GM12878 (cell line): ENCODE data around the gene KCNK1. TPM values are rescaled to one million over a fixed set of nuclear protein-coding genes. Genes with fewer than 3 reads are reported as not detected.
A peak's percentile ranks its signal among the peaks of the same experiment; 100 is the strongest.

Experiments
- ASH2L ChIP-seq: fragments of 300-600, 200-600 bp; sonication (generic); IDR thresholded peaks from 2 replicates; pipeline ENCODE4 v1.6.1; 2017; ENCODE audit warnings: low read depth, mild to moderate bottlenecking, borderline replicate concordance
- BCLAF1 ChIP-seq: fragments of 450-650 bp; IDR thresholded peaks from 2 replicates; pipeline ENCODE4 v1.6.1; 2017; ENCODE audit warnings: antibody characterized with exemption, mild to moderate bottlenecking, moderate library complexity
- CBFB ChIP-seq: IDR thresholded peaks from 2 replicates; pipeline ENCODE4 v1.6.1; 2016; ENCODE audit warnings: antibody characterized with exemption, low read depth
- FOXM1 ChIP-seq: IDR thresholded peaks from 2 replicates; pipeline ENCODE4 v1.6.1; 2012; ENCODE audit warnings: low read depth, mild to moderate bottlenecking, inconsistent platforms, low read length, moderate library complexity
- IRF5 ChIP-seq: fragments of 450-650 bp; IDR thresholded peaks from 2 replicates; pipeline ENCODE4 v1.6.1; 2017; ENCODE audit warnings: borderline replicate concordance
- KAT2A ChIP-seq: conservative IDR thresholded peaks from 2 replicates; pipeline ENCODE4 v1.6.1; 2011; ENCODE audit warnings: low read depth, low read length; ENCODE audit not compliant: control insufficient read depth
- MYB ChIP-seq: fragments of 150-350 bp; IDR thresholded peaks from 2 replicates; pipeline ENCODE4 v1.6.1; 2014; ENCODE audit warnings: mild to moderate bottlenecking, low read depth, low read length, borderline replicate concordance
- MYC ChIP-seq: IDR thresholded peaks from 2 replicates; pipeline ENCODE4 v1.6.1; 2011; ENCODE audit warnings: mild to moderate bottlenecking, low read length, moderate library complexity, inconsistent platforms; ENCODE audit not compliant: insufficient read depth, insufficient replicate concordance, insufficient read length, severe bottlenecking
- NR2F1 ChIP-seq: fragments of 450-650 bp; conservative IDR thresholded peaks from 2 replicates; pipeline ENCODE4 v1.6.1; 2017; ENCODE audit warnings: mild to moderate bottlenecking
- PKNOX1 ChIP-seq: fragments of 450-650 bp; IDR thresholded peaks from 2 replicates; pipeline ENCODE4 v1.6.1; 2016; ENCODE audit warnings: mild to moderate bottlenecking
- POU2F2 ChIP-seq: IDR thresholded peaks from 3 replicates; pipeline ENCODE4 v1.6.1; 2011; ENCODE audit warnings: low read depth, mild to moderate bottlenecking, low read length, borderline replicate concordance
- RUNX3 ChIP-seq: IDR thresholded peaks from 2 replicates; pipeline ENCODE4 v1.6.1; 2012; ENCODE audit warnings: low read length, inconsistent platforms
- SIX5 ChIP-seq: IDR thresholded peaks from 2 replicates; pipeline ENCODE4 v1.6.1; 2011; ENCODE audit warnings: mild to moderate bottlenecking, low read depth, low read length, moderate library complexity; ENCODE audit not compliant: severe bottlenecking
- SMAD5 ChIP-seq: IDR thresholded peaks from 2 replicates; pipeline ENCODE4 v1.6.1; 2016; ENCODE audit warnings: antibody characterized with exemption, low read depth
- SMARCA5 ChIP-seq: fragments of 450-650 bp; IDR thresholded peaks from 2 replicates; pipeline ENCODE4 v1.6.1; 2017; ENCODE audit warnings: mild to moderate bottlenecking
- SUPT20H ChIP-seq: IDR thresholded peaks from 2 replicates; pipeline ENCODE4 v1.6.1; 2011; ENCODE audit warnings: low read depth, mild to moderate bottlenecking, low read length, moderate library complexity, borderline replicate concordance; ENCODE audit not compliant: control insufficient read depth
- TCF3 ChIP-seq: IDR thresholded peaks from 2 replicates; pipeline ENCODE4 v1.6.1; 2012; ENCODE audit warnings: low read depth, mild to moderate bottlenecking, low read length, borderline replicate concordance; ENCODE audit not compliant: insufficient read depth
- ZNF384 ChIP-seq: IDR thresholded peaks from 2 replicates; pipeline ENCODE4 v1.6.1; 2012; ENCODE audit warnings: low read depth, mild to moderate bottlenecking, low read length, improper control_type of control experiment, borderline replicate concordance
- ZNF622 ChIP-seq: fragments of 450-650 bp; IDR thresholded peaks from 2 replicates; pipeline ENCODE4 v1.6.1; 2017; ENCODE audit warnings: mild to moderate bottlenecking, inconsistent platforms
- ZSCAN29 ChIP-seq: fragments of 450-650 bp; IDR thresholded peaks from 2 replicates; pipeline ENCODE4 v1.6.1; 2017; ENCODE audit warnings: mild to moderate bottlenecking, moderate library complexity
- polyA plus RNA-seq, 11 experiments: library from polyadenylated mRNA; depleted of rRNA in 4 of 11; unstranded in 6 of 11; stranded (reverse) in 5 of 11; fragments of >200 nt; fragmentation: Nextera tagmentation in 4 of 11; fragmentation: Illumina TruSeq in 1 of 11; extraction: Ambion mirVana in 4 of 11; extraction: Trizol in 1 of 11; gene quantifications; 1 replicate in 1 of 11; 2 replicates in 10 of 11; pipeline versions ENCODE4 v1.2.1 to v1.2.3, GENCODE V29; 2011 to 2016; ENCODE audit warnings: inconsistent platforms in 2 of 11, missing spikeins in 2 of 11, low read depth in 1 of 11
- total RNA-seq, 4 experiments: library from RNA; depleted of rRNA in 3 of 4; stranded (reverse); fragments of >200 nt in 3 of 4; fragmentation: Illumina TruSeq in 1 of 4; extraction: Trizol in 1 of 4; gene quantifications; 2 replicates each; pipeline versions ENCODE4 v1.2.1 to v1.2.3, GENCODE V29; 2013 to 2021
- TF ChIP-seq, protein P1 (sequence below): fragments of 450-650 bp; IDR thresholded peaks from 2 replicates; pipeline ENCODE4 v1.6.1; 2017; ENCODE audit warnings: mild to moderate bottlenecking, moderate library complexity

The KCNK1 gene
- total and polyA plus RNA-seq, 10 of the 15 experiments (the other 5 are each of a cell fraction or from before 2014, with no cell fraction given) = 9.4 to 27.6 (median 15.1) TPM

GRCh38 chr1:233620065-233620464 is 6.2 kb downstream of the KCNK1 start (continued):
- TF ChIP-seq POU2F2 (0 out of 3 replicates have a peak, but pooled peaks have one; percentile 41), TCF3 (0 out of 2 replicates have a peak, but pooled peaks have one; percentile 52), SMAD5 (no peak), PKNOX1 (peak; percentile 35; the same call in 1 of the 2 replicates), ZNF622 (no peak), FOXM1 (peak; percentile 37; the same call in 1 of the 2 replicates), ZNF384 (peak; percentile 29; the same call in 1 of the 2 replicates), SUPT20H (no peak), SIX5 (no peak), MYB (no peak), CBFB (0 out of 2 replicates have a peak, but pooled peaks have one; percentile 23), ZSCAN29 (no peak), IRF5 (no peak), MYC (no peak), SMARCA5 (no peak), NR2F1 (no peak), BCLAF1 (no peak), ASH2L (no peak), RUNX3 (peak; percentile 90), KAT2A (no peak)
- TF ChIP-seq, protein P1, sequence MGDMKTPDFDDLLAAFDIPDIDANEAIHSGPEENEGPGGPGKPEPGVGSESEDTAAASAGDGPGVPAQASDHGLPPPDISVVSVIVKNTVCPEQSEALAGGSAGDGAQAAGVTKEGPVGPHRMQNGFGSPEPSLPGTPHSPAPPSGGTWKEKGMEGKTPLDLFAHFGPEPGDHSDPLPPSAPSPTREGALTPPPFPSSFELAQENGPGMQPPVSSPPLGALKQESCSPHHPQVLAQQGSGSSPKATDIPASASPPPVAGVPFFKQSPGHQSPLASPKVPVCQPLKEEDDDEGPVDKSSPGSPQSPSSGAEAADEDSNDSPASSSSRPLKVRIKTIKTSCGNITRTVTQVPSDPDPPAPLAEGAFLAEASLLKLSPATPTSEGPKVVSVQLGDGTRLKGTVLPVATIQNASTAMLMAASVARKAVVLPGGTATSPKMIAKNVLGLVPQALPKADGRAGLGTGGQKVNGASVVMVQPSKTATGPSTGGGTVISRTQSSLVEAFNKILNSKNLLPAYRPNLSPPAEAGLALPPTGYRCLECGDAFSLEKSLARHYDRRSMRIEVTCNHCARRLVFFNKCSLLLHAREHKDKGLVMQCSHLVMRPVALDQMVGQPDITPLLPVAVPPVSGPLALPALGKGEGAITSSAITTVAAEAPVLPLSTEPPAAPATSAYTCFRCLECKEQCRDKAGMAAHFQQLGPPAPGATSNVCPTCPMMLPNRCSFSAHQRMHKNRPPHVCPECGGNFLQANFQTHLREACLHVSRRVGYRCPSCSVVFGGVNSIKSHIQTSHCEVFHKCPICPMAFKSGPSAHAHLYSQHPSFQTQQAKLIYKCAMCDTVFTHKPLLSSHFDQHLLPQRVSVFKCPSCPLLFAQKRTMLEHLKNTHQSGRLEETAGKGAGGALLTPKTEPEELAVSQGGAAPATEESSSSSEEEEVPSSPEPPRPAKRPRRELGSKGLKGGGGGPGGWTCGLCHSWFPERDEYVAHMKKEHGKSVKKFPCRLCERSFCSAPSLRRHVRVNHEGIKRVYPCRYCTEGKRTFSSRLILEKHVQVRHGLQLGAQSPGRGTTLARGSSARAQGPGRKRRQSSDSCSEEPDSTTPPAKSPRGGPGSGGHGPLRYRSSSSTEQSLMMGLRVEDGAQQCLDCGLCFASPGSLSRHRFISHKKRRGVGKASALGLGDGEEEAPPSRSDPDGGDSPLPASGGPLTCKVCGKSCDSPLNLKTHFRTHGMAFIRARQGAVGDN = peak; percentile 50; the same call in 1 of the 2 replicates
